Aortic smooth muscle cell (primary cell): ENCODE data around the gene DHX32. TPM values are rescaled to one million over a fixed set of nuclear protein-coding genes. Genes with fewer than 3 reads are reported as not detected.

Source experiments
- total RNA-seq: library from RNA; depleted of rRNA; stranded (reverse); fragments of >200 nt; gene quantifications from 2 replicates; pipeline ENCODE4 v1.2.3, GENCODE V29; 2014

DHX32 gene, protein sequence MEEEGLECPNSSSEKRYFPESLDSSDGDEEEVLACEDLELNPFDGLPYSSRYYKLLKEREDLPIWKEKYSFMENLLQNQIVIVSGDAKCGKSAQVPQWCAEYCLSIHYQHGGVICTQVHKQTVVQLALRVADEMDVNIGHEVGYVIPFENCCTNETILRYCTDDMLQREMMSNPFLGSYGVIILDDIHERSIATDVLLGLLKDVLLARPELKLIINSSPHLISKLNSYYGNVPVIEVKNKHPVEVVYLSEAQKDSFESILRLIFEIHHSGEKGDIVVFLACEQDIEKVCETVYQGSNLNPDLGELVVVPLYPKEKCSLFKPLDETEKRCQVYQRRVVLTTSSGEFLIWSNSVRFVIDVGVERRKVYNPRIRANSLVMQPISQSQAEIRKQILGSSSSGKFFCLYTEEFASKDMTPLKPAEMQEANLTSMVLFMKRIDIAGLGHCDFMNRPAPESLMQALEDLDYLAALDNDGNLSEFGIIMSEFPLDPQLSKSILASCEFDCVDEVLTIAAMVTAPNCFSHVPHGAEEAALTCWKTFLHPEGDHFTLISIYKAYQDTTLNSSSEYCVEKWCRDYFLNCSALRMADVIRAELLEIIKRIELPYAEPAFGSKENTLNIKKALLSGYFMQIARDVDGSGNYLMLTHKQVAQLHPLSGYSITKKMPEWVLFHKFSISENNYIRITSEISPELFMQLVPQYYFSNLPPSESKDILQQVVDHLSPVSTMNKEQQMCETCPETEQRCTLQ
- 29.5 and 30.5 TPM in 2 replicates for total RNA-seq

GRCh38 chr10:125881192-125881591 lies at the start of gene DHX32:
TSS of gene DHX32 (minus strand) at chr10:125881292. CDS start at chr10:125880824, 468 bp downstream.

DNA sequence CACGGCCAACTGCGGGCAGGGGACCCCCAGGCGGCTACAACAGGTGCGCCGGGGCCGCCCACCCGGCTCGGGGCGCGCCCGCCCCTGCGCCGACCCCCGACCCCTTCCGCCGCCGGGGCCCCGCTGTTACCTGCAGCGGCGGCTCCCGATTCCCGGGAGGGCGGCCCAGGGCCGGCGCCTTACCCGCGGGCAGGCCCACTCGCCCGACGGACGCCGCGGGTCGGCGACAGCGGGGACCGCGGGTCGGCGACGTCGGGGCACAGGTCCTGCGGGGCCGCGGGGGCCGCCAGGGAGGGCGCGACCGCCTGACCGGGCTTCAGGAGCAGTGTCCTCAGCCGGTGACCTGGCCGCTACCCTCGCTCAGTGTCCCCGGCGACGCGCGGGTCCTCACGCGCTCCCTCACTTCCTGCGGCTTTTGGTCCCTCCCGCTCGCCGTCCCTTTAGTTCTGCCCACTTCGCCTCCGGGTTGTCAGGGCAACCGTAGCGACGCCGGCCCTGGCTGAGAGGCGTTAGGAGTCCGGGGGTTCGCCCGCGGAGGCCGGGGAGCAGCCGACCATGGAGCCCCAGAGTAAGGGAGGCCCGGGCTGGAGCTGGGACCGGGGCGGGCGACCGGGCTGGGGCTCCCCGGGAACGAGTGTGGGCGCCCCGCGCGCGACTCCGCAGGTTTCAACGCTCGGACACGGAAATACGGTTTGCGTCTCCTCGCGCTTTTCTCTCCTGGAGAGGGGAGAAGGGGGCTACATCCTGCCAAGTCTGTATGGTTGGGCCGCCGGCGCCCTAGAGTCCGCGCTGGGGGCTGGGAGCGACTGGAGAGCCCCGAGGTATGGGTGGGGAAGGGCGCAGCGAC lies 15.2 kb upstream of the DHX32 start, which contains the start of gene FANK1:
Gene FANK1, plus strand, starts transcription at position 477 of the 847 bp plus-strand sequence. Its CDS starts 79 bp downstream, at position 556.

GRCh38 chr10:125822878-125823662 lies 58.0 kb downstream of the DHX32 start, which contains the start of the genes BCCIP and UROS:
TSS of gene BCCIP (plus strand) at chr10:125823546. CDS start at chr10:125823558, 12 bp downstream.
TSS of gene UROS (minus strand) at chr10:125823258. CDS start at chr10:125816499, 6,759 bp downstream.

Other genes with a start within 250 kb of the DHX32 start
- gene TEX36, start 198.1 kb downstream of the DHX32 start, total RNA-seq: not detected in 2 replicates
- gene EDRF1, start 161.6 kb downstream of the DHX32 start, total RNA-seq: 17.7 and 20.0 TPM in 2 replicates
- not detected in 2 replicates for gene MMP21, start 105.5 kb downstream of the DHX32 start, total RNA-seq
- 71.5 and 85.1 TPM in 2 replicates for gene UROS, start 58.0 kb downstream of the DHX32 start, total RNA-seq
- gene BCCIP, start 57.7 kb downstream of the DHX32 start, total RNA-seq: 33.3 and 36.9 TPM in 2 replicates
- gene FANK1, start 15.3 kb upstream of the DHX32 start, total RNA-seq: 5.7 and 12.0 TPM in 2 replicates